Measurements from ENCODE around the gene ADAMTS17. TPM values are rescaled to one million over a fixed set of nuclear protein-coding genes. Genes with fewer than 3 reads are reported as not detected.

The ADAMTS17 gene
- total and polyA plus RNA-seq, 9 of the 15 experiments (the other 6 are each of a cell fraction or from before 2014, with no cell fraction given), result 0.01 to 0.14 (median 0.07) TPM; not detected in 6

DNA sequence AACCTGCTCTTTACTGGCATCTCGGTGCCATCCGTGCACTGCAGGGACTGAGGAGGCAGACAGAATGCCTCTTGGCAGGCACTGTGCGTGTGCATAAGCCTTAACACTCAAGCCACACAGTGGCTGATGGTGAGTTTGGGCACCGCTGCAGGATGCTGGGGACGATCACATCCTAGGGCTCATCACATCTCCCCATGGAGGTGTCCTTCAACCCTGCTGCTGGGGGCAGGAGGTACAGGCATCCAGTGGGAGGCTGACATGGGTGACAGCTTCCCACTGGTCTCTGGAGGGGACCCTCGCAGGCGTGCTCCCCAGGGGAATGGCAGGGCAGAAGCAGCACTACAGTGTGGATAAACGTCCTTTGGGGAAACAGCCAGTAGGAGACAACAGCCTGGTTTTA, 190.9 kb downstream of the ADAMTS17 start (continued):
- TF ChIP-seq SP2 (IDR thresholded peaks at IDR 0.05; ENCODE audit: extremely low read depth, low read depth, low read length, poor library complexity, severe bottlenecking) (no peak), VEZF1 (CRISPR knock-in tag; IDR thresholded peaks at IDR 0.05) (no peak), ZNF274 (IDR thresholded peaks at IDR 0.05; ENCODE audit: borderline replicate concordance, low read depth, low read length) (no peak), XRCC4 (IDR thresholded peaks at IDR 0.05; ENCODE audit: extremely low read depth, insufficient read depth, insufficient read length) (no peak)
- TF ChIP-seq, protein P1, sequence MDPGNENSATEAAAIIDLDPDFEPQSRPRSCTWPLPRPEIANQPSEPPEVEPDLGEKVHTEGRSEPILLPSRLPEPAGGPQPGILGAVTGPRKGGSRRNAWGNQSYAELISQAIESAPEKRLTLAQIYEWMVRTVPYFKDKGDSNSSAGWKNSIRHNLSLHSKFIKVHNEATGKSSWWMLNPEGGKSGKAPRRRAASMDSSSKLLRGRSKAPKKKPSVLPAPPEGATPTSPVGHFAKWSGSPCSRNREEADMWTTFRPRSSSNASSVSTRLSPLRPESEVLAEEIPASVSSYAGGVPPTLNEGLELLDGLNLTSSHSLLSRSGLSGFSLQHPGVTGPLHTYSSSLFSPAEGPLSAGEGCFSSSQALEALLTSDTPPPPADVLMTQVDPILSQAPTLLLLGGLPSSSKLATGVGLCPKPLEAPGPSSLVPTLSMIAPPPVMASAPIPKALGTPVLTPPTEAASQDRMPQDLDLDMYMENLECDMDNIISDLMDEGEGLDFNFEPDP (CRISPR knock-in tag; IDR thresholded peaks at IDR 0.05), result no peak

DNA sequence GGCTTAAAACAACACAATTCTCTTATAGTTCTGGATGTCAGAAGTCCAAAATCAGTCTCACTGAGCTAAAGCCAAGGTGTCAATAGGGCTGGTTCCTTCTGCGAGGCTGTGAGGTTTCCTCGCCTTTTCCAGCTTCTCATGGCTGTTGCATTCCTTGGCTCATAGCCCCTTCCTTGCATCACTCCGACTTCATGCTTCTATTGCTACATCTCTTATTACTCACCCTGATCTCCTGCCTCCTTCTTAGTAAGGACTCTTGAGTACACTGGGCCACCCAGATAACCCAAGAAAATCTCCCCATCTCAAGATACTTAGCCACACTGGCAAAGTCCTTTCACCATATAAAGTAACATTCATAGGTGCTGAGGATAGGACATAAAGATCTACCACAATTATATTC, 193.9 kb downstream of the ADAMTS17 start:
- H3K4me1 ChIP-seq (replicated peaks in 1 of 2; ENCODE audit: control insufficient read depth in 2 of 2, insufficient read depth in 2 of 2, low read length in 2 of 2), result no peaks in the 10 kb centered on the region
- CTCF ChIA-PET (ENCODE audit: low intra/inter-chr PET ratio), result interaction anchor here (0.6 kb wide), 1 partner anchor 193 kb away, joined by 3 read pairs; no protein-coding TSS in a partner anchor
- H3K27me3 ChIP-seq (ENCODE audit: control insufficient read depth in 2 of 2, insufficient read depth in 2 of 2, low read length in 2 of 2), result no peaks in the 10 kb centered on the region; a peak in 1 of 5 replicates
- H3K4me2 ChIP-seq (ENCODE audit: insufficient read depth, low read length), result no peak overlapping the region
- in situ Hi-C loops (cut with MboI) (no loop called here), intact Hi-C loops (cut with micrococcal nuclease) (no loop called here)
- no peak overlapping the region for H3K27ac ChIP-seq (ENCODE audit: extremely low read depth, low read depth, low read length)
- DNase-seq (ENCODE audit: extremely low read depth in 1 of 4, low spot score in 3 of 4) (no peak), ATAC-seq (no peak), FAIRE-seq (no peak)
- H3K9me3 ChIP-seq (replicated peaks; ENCODE audit: control insufficient read depth, insufficient read depth, low read depth, low read length), result no peaks in the 10 kb centered on the region; the same call in 1 of the 2 replicates
- H3K9me1 ChIP-seq (ENCODE audit: control insufficient read depth, insufficient read depth, low read length), result no peaks in the 10 kb centered on the region
- H4K20me1 ChIP-seq (replicated peaks; ENCODE audit: control insufficient read depth, insufficient read depth, low read length), result no peaks in the 10 kb centered on the region
- no peaks in the 10 kb centered on the region for H3K79me2 ChIP-seq (ENCODE audit: control insufficient read depth, insufficient read depth, low read length)
- WGBS (ENCODE audit: insufficient coverage, low coverage, missing lambda C conversion rate), result 0% methylated on average over 3 of the region's 3 CpGs
- no peaks in the 10 kb centered on the region for H3K36me3 ChIP-seq (ENCODE audit: control insufficient read depth, insufficient read depth, low read length)
- POLR2A ChIA-PET, result no interaction called here
- H3K9ac ChIP-seq (ENCODE audit: insufficient read depth in 1 of 2, low read depth in 2 of 2, low read length in 2 of 2), result no peak overlapping the region
- H3K4me3 ChIP-seq, result no peak overlapping the region
- no peak overlapping the region for H2AFZ ChIP-seq (ENCODE audit: low read depth, low read length)
- no TSS peak for BruUV-seq (replicated peaks)
- TF ChIP-seq, protein P2, sequence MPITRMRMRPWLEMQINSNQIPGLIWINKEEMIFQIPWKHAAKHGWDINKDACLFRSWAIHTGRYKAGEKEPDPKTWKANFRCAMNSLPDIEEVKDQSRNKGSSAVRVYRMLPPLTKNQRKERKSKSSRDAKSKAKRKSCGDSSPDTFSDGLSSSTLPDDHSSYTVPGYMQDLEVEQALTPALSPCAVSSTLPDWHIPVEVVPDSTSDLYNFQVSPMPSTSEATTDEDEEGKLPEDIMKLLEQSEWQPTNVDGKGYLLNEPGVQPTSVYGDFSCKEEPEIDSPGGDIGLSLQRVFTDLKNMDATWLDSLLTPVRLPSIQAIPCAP (CRISPR knock-in tag; IDR thresholded peaks at IDR 0.05; ENCODE audit: borderline replicate concordance), result no peak
- TF ChIP-seq ZNF124 (CRISPR knock-in tag; IDR thresholded peaks at IDR 0.05), result no peak
- no peak for TF ChIP-seq TCF3 (CRISPR knock-in tag; IDR thresholded peaks at IDR 0.05)
- TF ChIP-seq HNRNPLL (IDR thresholded peaks at IDR 0.05; ENCODE audit: low read depth, low read length, poor library complexity, severe bottlenecking), result no peak
- no peak for TF ChIP-seq STAG1 (CRISPR knock-in tag; IDR thresholded peaks at IDR 0.05; ENCODE audit: borderline replicate concordance)
- no peak for TF ChIP-seq FOXJ2 (tag; IDR thresholded peaks at IDR 0.05)
- TF ChIP-seq ZNF75A (CRISPR knock-in tag; IDR thresholded peaks at IDR 0.05), result no peak
- TF ChIP-seq ZFX (CRISPR knock-in tag; IDR thresholded peaks at IDR 0.05), result no peak
- no peak for TF ChIP-seq ZBTB2 (IDR thresholded peaks at IDR 0.05)
- no peak for TF ChIP-seq ZNF239 (CRISPR knock-in tag; IDR thresholded peaks at IDR 0.05)
- no peak for TF ChIP-seq SMAD3 (CRISPR knock-in tag; conservative IDR thresholded peaks at IDR 0.05)
- no peak for TF ChIP-seq NFIX (CRISPR knock-in tag; IDR thresholded peaks at IDR 0.05; ENCODE audit: low read depth)
